ENCODE results near the gene SLC18A2.

GRCh38 chr10:117250411-117250810, 9.5 kb downstream of the SLC18A2 start:
- TF ChIP-seq CTCF (IDR thresholded peaks at IDR 0.05; ENCODE audit: low read depth, low read length, poor library complexity, severe bottlenecking) = no peak
- TF ChIP-seq EZH2phosphoT487 (IDR thresholded peaks at IDR 0.05; ENCODE audit: borderline replicate concordance, low read length) = no peak
